ENCODE results near the gene F7. TPM values are rescaled to one million over a fixed set of nuclear protein-coding genes. Genes with fewer than 3 reads are reported as not detected.

The F7 gene
- total and polyA plus RNA-seq, 2 of the 4 experiments (the other 2 are of a cell fraction): under 0.01 to 0.07 TPM

- H3K4me3 ChIP-seq (ENCODE audit: insufficient read depth, low read depth, low read length): no peak overlapping the region
- peaks cover 54% of the 10 kb centered on the region for H3K27me3 ChIP-seq (ENCODE audit: control insufficient read depth, insufficient read depth, low read length)
- no peak overlapping the region for H3K56ac ChIP-seq (ENCODE audit: extremely low read depth, insufficient read depth, low read length)
- no peak overlapping the region for H2AK9ac ChIP-seq (replicated peaks; ENCODE audit: low read depth, low read length, poor library complexity)
- H3K79me1 ChIP-seq (ENCODE audit: low read depth in 1 of 2, low read length in 2 of 2): no peaks in the 10 kb centered on the region
- no peak overlapping the region for H2BK20ac ChIP-seq (ENCODE audit: low read depth, low read length)
- H4K20me1 ChIP-seq (ENCODE audit: insufficient read depth, low read length): no peaks in the 10 kb centered on the region
- no peak overlapping the region for H3K14ac ChIP-seq (replicated peaks; ENCODE audit: low read depth, low read length)
- no peak overlapping the region for H3K4me2 ChIP-seq (ENCODE audit: low read depth, low read length)
- no peaks in the 10 kb centered on the region for H3K9me1 ChIP-seq (ENCODE audit: insufficient read depth, low read length)
- no peak overlapping the region for H2BK15ac ChIP-seq (ENCODE audit: low read depth, low read length)
- H3K4me1 ChIP-seq (ENCODE audit: control insufficient read depth, insufficient read depth, low read length): no peaks in the 10 kb centered on the region
- peak; percentile 12 for DNase-seq
- no peak overlapping the region for H3K23ac ChIP-seq (ENCODE audit: low read depth, low read length)
- no peak overlapping the region for H3K27ac ChIP-seq (ENCODE audit: insufficient read depth, low read length)
- no peak overlapping the region for H4K5ac ChIP-seq (ENCODE audit: low read depth, low read length)
- TF ChIP-seq RAD21 (IDR thresholded peaks at IDR 0.05; ENCODE audit: low read length) (peak; percentile 47), CTCF (conservative IDR thresholded peaks at IDR 0.05; ENCODE audit: low read depth, low read length) (peak; percentile 43), SMC3 (IDR thresholded peaks at IDR 0.05; ENCODE audit: low read depth, low read length) (peak; percentile 40; the same call in 1 of the 2 replicates), NFE2L2 (IDR thresholded peaks at IDR 0.05; ENCODE audit: low read depth, low read length) (no peak), MAZ (IDR thresholded peaks at IDR 0.05; ENCODE audit: borderline replicate concordance, low read depth, low read length) (no peak)
- H2BK120ac ChIP-seq (ENCODE audit: low read depth, low read length): no peak overlapping the region
- H4K8ac ChIP-seq (ENCODE audit: low read depth in 2 of 2, low read length in 2 of 2): no peak overlapping the region
- H2BK5ac ChIP-seq (ENCODE audit: low read depth, low read length, poor library complexity, severe bottlenecking): no peak overlapping the region
- H3K9me3 ChIP-seq (ENCODE audit: control insufficient read depth, insufficient read depth, low read length): no peaks in the 10 kb centered on the region; the same call in 1 of the 2 replicates
- BruUV-seq (replicated peaks): no TSS peak
- ChIA-PET POLR2A (ENCODE audit: unreplicated experiment) (no interaction called here), CTCF (no interaction called here)
- WGBS, 2 experiments (ENCODE audit: extremely low coverage in 2 of 2, insufficient read length in 1 of 2): 61% methylated on average over 8 of the region's 32 CpGs; no CpG with 5 or more reads in 1 of the 2 experiments
- dilution Hi-C loops (cut with HindIII; ENCODE audit: low sequenced_read_pairs, unreplicated experiment): no loop called here
- no peak overlapping the region for H3K18ac ChIP-seq (ENCODE audit: low read depth, low read length)
- H2AFZ ChIP-seq (replicated peaks; ENCODE audit: low read length, poor library complexity): no peak overlapping the region
- ATAC-seq (ENCODE audit: low read depth): peak; percentile 35; the same call in 1 of the 2 replicates
- in situ Hi-C loops (cut with MboI; ENCODE audit: low sequenced_read_pairs): no loop called here
- H2AK5ac ChIP-seq (ENCODE audit: low read depth, low read length): no peak overlapping the region
- no peak overlapping the region for H3K9ac ChIP-seq (ENCODE audit: low read depth, low read length)
- no peaks in the 10 kb centered on the region for H3K36me3 ChIP-seq (ENCODE audit: control insufficient read depth, insufficient read depth, low read length)
- intact Hi-C loops (cut with micrococcal nuclease): no loop called here
- no peak overlapping the region for H4K91ac ChIP-seq (ENCODE audit: insufficient read depth, low read depth, low read length)
- H3K4ac ChIP-seq (ENCODE audit: low read depth, low read length): no peak overlapping the region
Observed at GRCh38 chr13:113086031-113086750, 19.4 kb upstream of the F7 start.
